Activated T-helper 1 cell treated with anti-CD3 and anti-CD28 coated beads, Interleukin-2, amount 50 U/mL, for 16 hours (primary cell): ENCODE results near the gene MYO3A.

ENCODE experiments used
- DNase-seq, 2 donors: peaks; one replicate each; pipeline ENCODE4 v3.0.0-alpha.2; 2020; ENCODE audit warnings: low read depth in 1 of 2, low spot score in 1 of 2

Gene MYO3A

DNA sequence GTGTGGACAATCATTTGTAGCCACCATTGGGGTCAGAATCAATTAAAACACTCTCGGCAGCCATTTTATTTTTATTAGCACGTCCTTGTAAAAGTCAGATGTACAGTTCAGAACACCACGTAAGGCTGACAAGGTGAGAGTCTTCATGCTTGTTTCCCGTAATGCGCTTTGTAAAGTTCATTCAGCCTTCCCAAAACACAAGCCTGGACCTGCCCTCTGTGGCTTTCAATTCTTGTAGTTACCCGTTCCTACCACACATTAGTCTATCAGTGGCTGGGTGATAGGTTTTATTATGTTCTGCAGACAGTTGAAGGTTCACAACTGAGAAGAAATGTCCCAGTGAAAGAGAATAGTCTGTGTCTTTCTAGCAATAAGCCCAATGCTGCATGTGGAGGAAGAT lies 317.9 kb downstream of the MYO3A start:
- DNase-seq = no peak

DNA sequence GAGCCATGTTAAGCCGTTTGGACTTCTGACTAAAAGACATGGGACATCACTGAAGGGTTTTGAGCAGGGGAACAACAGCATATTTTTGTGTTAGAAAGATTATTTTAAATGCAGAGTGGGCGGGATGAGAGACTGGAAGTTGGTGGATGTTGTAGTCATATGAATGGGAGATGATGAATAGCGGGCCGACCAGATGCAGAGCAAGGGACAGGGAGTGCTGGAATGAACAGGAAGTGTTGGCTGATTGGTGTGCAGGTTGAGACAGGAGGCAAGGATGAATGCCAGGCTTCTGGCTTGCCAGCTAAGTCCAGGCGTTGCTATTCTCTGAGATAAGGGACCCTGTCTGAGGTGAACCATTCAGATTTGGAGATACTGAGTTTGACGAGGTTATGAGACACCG lies 320.6 kb downstream of the MYO3A start:
- no peak for DNase-seq

DNA sequence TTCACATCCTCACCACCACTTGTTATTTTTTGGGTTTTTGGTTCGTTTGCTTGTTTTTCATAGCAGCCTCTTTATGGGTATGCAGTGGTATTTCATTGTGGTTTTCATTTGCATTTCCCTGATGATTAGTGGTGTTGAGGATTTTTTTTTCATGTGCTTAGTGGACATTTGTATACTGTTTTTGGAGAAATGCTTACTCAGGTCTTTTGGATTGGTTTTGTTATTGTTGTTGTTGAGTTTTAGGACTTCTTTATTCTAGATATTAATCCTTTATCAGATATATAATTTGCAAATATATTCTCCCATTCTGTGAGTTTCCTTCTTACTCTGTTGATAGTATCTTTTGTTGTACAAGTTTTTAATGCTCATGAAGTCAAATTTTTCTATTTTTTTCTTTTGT lies 325.3 kb downstream of the MYO3A start:
- no peak for DNase-seq
